ENCODE data around the gene MB21D2.
"Not testable (repeated sequence)": the region's sequence is repeated elsewhere in the genome, so short reads cannot be mapped to it uniquely, and the experiment has no call there.

MB21D2 gene

DNA sequence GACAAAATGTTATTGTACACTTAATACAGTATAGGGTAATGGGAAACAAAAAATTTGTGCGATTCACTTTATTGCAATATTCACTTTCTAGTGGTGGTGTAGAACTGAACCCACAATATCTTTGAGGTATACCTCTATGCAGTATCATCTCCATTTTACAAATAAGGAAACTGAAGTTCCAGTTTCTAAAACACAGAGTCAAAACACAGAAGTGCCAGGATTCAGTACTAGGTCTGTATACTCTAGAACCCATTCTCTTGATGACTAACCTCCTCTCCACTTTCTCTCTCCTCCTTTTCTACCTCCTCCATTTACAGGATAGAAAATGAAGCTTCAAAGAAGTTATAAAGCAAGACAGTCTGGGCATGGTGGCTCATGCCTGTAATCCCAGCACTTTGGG is 62.2 kb downstream of the MB21D2 start:
- no peak for DNase-seq

GRCh38 chr3:192851821-192852372 is 65.8 kb downstream of the MB21D2 start:
- no peak for DNase-seq

- DNase-seq, result peak; percentile 18
Observed at GRCh38 chr3:192850451-192850981, 67.1 kb downstream of the MB21D2 start.

DNA sequence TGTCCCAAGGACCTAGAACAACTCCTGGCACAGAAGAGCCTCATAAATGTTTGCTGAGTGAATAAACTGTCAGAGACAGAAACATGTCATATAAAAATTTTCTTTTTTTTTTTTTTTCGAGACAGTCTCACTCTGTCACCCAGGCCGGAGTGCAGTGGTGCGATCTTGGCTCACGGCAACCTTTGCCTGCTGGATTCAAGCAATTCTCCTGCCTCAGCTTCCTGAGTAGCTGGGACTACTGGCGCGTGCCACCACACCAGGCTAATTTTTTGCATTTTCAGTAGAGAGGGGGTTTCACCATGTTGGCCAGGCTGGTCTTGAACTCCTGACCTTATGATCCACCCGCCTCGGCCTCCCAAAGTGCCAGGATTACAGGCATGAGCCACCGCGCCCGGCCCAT is 67.8 kb downstream of the MB21D2 start:
- DNase-seq, result not testable (repeated sequence)

- no peak for DNase-seq
Observed at GRCh38 chr3:192848371-192849233, 69.1 kb downstream of the MB21D2 start.

DNA sequence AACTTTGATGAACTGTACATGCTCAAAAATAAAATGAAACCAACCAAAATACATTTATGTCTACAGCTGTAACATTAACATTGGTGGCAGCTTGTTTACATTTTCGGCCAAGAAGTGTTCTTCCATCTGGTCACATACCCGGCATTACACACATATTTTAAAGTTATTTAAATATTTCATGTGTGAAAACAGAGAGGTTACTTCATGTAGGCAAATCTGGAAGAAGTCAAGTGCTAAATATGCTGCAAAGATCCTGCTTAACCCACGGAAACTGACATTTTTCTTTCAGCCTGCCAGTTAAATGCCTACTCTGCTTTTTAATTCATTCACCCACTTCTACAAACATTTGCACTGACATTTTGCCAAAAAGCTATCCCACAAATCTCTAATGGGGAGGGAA is 69.7 kb downstream of the MB21D2 start:
- no peak for DNase-seq

- no peak for DNase-seq
Observed at GRCh38 chr3:192845526-192845855, 72.2 kb downstream of the MB21D2 start.

DNA sequence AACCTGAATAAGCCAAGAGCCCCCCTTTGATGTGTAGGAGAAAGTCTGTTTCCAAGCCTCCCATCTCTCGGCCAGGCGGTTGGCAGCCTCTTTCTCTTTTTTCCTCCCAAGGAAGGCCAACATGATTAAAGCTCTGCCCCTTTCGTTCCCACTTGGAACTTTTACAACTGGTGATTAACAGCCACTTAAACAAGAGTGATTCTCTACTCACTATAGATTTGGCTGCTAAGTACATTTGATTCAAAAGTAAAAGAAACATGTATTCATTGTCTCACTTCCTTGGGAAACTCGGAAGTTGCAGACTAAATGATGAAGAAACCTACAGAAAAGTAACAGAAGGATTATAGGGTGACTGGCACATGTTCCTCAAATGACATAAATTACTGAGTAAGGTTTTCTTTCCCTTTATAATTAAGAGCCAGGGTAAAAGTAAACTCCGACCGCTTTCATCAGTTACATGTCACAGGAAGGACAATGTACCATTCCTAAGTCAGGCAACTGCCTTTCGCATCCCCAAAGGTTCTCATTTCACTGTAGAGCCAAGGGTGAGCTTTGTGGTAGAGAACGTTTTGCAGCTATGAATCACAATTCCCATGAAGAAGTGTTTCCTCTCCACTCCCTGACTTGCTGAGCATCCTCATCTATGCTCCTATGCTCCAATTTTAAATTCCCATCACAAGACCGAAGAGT is 72.7 kb downstream of the MB21D2 start:
- DNase-seq, result no peak

- DNase-seq, result no peak
Observed at GRCh38 chr3:192844486-192844765, 73.2 kb downstream of the MB21D2 start.

DNA sequence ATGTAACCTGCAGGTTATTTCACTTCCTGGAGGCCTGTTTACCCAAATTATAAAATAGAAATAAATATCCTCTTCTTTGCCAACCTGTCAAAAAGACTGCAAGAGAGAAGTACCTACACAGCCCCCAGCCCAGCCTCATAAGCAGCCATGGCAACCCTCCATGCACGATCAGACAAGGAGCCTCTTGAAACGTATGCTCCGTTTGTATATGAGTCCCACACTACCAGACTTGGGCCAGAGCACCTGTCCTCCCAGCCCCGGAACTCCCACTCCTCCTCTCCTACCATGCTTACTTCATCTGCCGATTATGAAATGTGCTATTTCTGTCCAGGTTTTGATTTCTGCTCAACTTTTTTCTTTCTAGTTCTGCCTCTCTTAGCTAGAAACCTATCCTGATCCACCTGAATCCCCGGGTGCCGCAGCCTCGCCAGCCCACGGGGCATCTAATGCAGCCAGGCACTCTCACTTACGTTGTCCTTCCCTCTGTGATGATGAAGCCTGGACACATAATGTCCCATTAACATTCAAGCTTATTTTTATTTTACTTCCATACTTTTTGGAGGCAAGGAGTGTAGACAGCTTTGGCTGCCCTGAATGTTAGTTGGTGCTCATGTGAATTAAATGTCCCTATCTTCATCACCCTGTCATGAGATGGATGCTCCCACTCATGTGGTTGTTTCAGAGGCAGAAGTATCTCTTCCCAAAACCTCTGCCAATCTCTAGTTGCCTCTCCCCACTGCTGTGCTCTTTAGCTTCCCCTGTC is 73.8 kb downstream of the MB21D2 start:
- no peak for DNase-seq

DNA sequence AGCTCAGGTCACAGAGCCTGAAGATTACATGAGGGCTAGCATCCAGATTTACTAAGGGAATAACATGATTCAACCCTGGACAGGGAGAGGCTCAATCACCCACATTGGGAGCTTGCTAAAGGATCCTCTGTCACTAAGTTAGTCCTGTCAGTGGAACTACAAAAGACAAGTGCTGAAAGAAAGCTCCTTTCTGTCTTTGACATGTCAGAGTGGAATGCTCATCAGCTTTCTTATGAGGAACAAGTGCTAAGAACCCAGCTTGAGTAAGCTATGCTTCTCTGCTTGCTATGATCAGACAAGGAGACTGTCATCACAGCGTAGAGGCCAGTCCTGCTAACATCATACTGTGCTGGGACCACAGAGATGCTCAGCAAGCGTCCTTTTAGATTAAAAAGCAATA is 74.5 kb downstream of the MB21D2 start:
- no peak for DNase-seq

- DNase-seq, result no peak
Observed at GRCh38 chr3:192842711-192843110, 74.9 kb downstream of the MB21D2 start.

DNA sequence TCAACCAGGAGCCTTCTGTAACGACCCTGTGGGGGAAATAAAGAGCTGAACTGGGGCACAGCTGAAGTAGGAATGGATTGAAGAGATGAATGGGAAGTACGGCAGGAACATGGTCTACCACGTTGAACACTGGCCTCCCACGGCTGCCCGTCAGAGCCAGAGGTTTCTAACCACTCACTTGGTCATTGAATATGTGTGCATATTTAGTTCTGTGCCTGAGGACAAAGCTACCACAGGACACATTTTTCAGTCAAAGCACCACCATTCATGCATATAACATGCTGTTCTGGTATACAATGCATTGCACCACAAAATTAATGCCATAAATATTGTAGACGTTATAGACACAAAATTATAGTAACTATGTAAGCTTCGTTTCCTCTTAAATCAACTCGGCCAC is 75.5 kb downstream of the MB21D2 start:
- no peak for DNase-seq

GRCh38 chr3:192841428-192841827 is 76.2 kb downstream of the MB21D2 start:
- DNase-seq, result no peak

DNA sequence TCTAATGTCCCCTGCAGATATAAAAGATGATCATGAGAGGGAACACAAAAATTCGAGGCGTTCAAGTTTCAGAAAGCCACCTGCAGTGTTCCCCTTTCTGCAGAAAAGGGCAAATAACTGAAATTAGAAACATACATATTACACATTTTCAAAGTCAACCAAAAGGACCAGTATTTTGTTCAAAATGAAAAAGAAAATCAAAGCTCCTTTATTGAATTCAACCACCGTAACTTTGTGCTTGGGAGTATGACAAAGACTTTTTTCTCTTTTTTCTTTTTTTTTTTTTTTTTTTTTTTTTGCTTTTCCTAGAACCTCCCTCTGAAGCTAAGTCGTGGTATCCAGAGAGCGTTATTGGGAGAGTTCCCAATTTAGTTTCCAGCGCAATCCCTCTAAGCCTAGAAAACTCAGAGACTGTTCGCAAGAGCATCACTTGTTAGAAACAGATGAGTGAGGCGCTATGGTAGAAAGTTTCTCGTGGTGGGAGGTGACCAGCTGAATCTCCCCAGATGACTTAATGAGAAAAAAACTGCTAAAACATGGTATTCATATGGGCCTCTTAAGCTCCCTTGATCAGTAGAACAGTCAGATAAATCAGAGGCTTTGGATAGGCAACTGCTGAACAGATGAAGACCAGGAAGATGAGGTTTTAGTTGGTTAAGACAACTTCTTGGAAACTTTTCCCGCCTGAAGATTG is 77.4 kb downstream of the MB21D2 start:
- DNase-seq, result no peak

GRCh38 chr3:192835818-192836815 is 81.5 kb downstream of the MB21D2 start:
- no peak for DNase-seq

DNA sequence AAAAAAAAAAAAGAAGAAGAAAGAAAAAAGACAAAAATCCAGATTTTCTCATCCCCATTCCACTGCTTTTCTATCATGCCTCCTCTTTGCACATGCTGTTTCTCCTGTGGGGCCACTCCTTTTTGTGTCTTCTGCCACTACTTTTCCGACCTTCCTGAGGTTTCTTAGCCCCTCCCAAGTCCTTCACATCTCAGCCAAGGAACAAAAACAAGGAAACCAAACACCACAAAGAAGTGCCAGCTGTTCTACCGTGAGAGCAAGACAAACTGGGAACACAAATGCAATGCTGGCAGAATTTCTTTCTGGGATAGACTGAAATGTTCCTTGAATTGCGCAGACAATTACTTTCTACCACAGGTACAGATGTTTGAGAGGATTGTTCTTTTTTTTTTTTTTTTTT is 83.2 kb downstream of the MB21D2 start:
- DNase-seq, result no peak

DNA sequence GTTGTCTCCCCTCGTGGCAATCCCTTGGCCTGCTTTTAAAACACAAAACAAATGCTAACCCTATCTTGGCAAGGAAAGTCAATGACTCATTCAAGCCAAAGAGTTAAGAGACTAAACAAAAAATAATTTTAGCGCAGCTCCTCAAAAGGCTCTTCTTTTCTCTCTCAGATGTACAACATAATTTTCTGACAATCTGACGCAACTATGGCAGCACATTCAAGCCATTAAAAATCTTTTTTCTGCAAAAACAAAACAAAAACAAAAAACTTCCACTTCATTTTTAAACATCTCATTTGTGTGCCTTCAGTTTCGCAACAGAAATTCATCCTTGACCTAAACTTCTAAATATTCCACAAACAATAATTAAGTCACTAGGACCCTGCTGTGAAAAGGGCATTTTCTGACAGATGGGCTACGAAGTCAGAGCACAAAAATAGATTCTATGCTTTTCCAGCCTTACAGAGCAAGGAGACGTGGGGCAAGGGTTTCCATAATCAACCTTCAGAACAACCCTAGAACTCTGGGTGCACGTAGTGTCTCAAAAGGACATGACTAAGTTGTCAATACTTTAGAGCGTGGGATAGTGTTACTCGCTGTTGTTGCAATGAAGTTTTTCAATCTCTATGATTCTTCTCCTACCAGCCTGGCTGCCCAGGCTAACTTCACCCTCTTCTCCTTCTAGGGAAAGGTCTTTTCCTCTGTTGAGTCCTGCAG is 84.3 kb downstream of the MB21D2 start:
- DNase-seq, result no peak

DNA sequence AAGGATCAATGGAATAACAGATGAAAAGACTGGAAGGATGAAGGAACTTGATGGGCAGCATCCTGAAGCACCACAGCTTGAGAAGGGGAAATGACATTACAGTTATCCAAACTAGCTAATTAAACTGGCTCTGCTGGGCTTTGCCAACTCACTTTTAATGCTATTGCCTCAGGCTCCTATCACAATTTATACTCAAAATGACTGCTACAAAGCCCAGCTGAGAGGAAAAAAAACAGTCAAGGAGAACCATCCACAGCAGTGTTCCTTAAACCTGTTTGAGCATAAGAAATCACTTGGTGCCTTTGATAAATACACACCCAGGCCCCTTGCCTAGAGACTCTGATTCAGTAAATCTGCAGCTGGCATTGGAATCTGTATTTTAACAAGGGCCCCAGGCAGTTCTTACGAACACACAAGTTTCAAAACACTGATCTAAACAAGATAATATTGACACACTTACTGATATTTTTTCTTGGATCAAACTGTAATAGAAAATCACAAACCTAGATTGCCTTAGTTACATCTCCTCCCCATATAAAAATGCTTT is 85.8 kb downstream of the MB21D2 start:
- no peak for DNase-seq

- DNase-seq, result no peak
Observed at GRCh38 chr3:192831111-192831644, 86.5 kb downstream of the MB21D2 start.
